Activated CD4-positive, alpha-beta T cell treated with anti-CD3 and anti-CD28 coated beads, Interleukin-2, amount 10 ng/mL, durations not matched to agents 7 days and 5 days (primary cell): ENCODE data around the gene PLA2G4F. TPM values are rescaled to one million over a fixed set of nuclear protein-coding genes. Genes with fewer than 3 reads are reported as not detected.

Experiments
- CTCF ChIA-PET: fragments of 350-600 bp; sonication (Branson Sonifier 250); formaldehyde crosslinking; loops from one replicate; lab custom pipeline; 2021; ENCODE audit warnings: antibody characterized with exemption; lab: Charles Lee
- POLR2A ChIA-PET: fragments of 350-600 bp; sonication (Branson Sonifier 250); formaldehyde crosslinking; loops from one replicate; lab custom pipeline; 2021; ENCODE audit warnings: antibody characterized with exemption; lab: Charles Lee
- DNase-seq: peaks from one replicate; pipeline ENCODE4 v3.0.0-alpha.2; 2020
- H3K27ac Mint-ChIP-seq: one replicate; pipeline ENCODE4 v1.8.0; 2021; ENCODE audit warnings: mild to moderate bottlenecking, moderate library complexity, mixed read lengths
- H3K27me3 Mint-ChIP-seq: one replicate; pipeline ENCODE4 v1.8.0; 2021; ENCODE audit warnings: mixed read lengths
- H3K36me3 Mint-ChIP-seq: one replicate; pipeline ENCODE4 v1.8.0; 2021; ENCODE audit warnings: low read depth, mixed read lengths
- H3K4me1 Mint-ChIP-seq: one replicate; pipeline ENCODE4 v1.8.0; 2021; ENCODE audit warnings: mixed read lengths
- H3K4me3 Mint-ChIP-seq: one replicate; pipeline ENCODE4 v1.8.0; 2021; ENCODE audit warnings: mild to moderate bottlenecking, moderate library complexity, mixed read lengths
- H3K9me3 Mint-ChIP-seq: one replicate; pipeline ENCODE4 v1.8.0; 2021; ENCODE audit warnings: mixed read lengths
- total RNA-seq, 2 experiments: library from RNA; stranded (reverse); gene quantifications; one replicate each; pipeline ENCODE4 v1.2.3, GENCODE V29; 2021

Gene PLA2G4F
- total RNA-seq, 2 experiments from 2014 or later = not detected

GRCh38 chr15:42141795-42142667, 14.4 kb downstream of the PLA2G4F start:
- no peak for DNase-seq
- ChIA-PET CTCF (interaction anchor here (0.7 to 2.0 kb wide), 3 partner anchors 12 to 155 kb away, joined by 3 to 7 read pairs (median 4); partner anchors contain the start of gene PLA2G4F), POLR2A (no interaction called here)
- Mint-ChIP-seq H3K27me3 (no peaks in the 10 kb centered on the region), H3K4me1 (peaks cover 1% of the 10 kb centered on the region), H3K27ac (no peak overlapping the region), H3K4me3 (no peak overlapping the region), H3K36me3 (no peaks in the 10 kb centered on the region), H3K9me3 (no peaks in the 10 kb centered on the region)

- CTCF ChIA-PET = interaction anchor here (2.0 kb wide), 1 partner anchor 15 kb away, joined by 4 read pairs; the partner anchor contains the start of gene PLA2G4F
- Mint-ChIP-seq H3K36me3 (no peaks in the 10 kb centered on the region), H3K4me3 (no peak overlapping the region)
These were observed 15.2 kb downstream of the PLA2G4F start for GRCh38 chr15:42141246-42141645.

GRCh38 chr15:42140383-42141070, 15.9 kb downstream of the PLA2G4F start:
- Mint-ChIP-seq H3K27ac (no peak overlapping the region), H3K4me3 (no peak overlapping the region), H3K36me3 (no peaks in the 10 kb centered on the region), H3K27me3 (no peaks in the 10 kb centered on the region), H3K4me1 (peaks cover 1% of the 10 kb centered on the region), H3K9me3 (no peaks in the 10 kb centered on the region)
- DNase-seq = no peak
- ChIA-PET CTCF (interaction anchor here (0.6 kb wide), 1 partner anchor 415 kb away, joined by 3 read pairs; no protein-coding TSS in a partner anchor), POLR2A (no interaction called here)

More at GRCh38 chr15:42141246-42141645, 15.2 kb downstream of the PLA2G4F start:
- POLR2A ChIA-PET = no interaction called here
- no peak for DNase-seq
- Mint-ChIP-seq H3K27me3 (no peaks in the 10 kb centered on the region), H3K9me3 (no peaks in the 10 kb centered on the region), H3K4me1 (peaks cover 1% of the 10 kb centered on the region), H3K27ac (no peak overlapping the region)

GRCh38 chr15:42139596-42139995, 16.8 kb downstream of the PLA2G4F start:
- no peak for DNase-seq
- H3K27ac Mint-ChIP-seq = no peak overlapping the region
- no peaks in the 10 kb centered on the region for H3K36me3 Mint-ChIP-seq
- CTCF ChIA-PET = interaction anchor here (0.7 kb wide), 1 partner anchor 55 kb away, joined by 3 read pairs; no protein-coding TSS in a partner anchor
- no peak overlapping the region for H3K4me3 Mint-ChIP-seq
- H3K4me1 Mint-ChIP-seq = peaks cover 1% of the 10 kb centered on the region
- no peaks in the 10 kb centered on the region for H3K9me3 Mint-ChIP-seq
- no peaks in the 10 kb centered on the region for H3K27me3 Mint-ChIP-seq
- POLR2A ChIA-PET = no interaction called here

- Mint-ChIP-seq H3K27me3 (no peaks in the 10 kb centered on the region), H3K27ac (no peak overlapping the region), H3K36me3 (no peaks in the 10 kb centered on the region), H3K4me1 (peaks cover 1% of the 10 kb centered on the region), H3K4me3 (no peak overlapping the region), H3K9me3 (no peaks in the 10 kb centered on the region)
- ChIA-PET CTCF (interaction anchor here (0.7 kb wide), 1 partner anchor 55 kb away, joined by 3 read pairs; no protein-coding TSS in a partner anchor), POLR2A (no interaction called here)
- no peak for DNase-seq
These were observed 17.5 kb downstream of the PLA2G4F start for GRCh38 chr15:42138968-42139386.

GRCh38 chr15:42138411-42138810, 18.0 kb downstream of the PLA2G4F start:
- Mint-ChIP-seq H3K4me3 (no peak overlapping the region), H3K4me1 (peaks cover 1% of the 10 kb centered on the region), H3K36me3 (no peaks in the 10 kb centered on the region), H3K27ac (no peak overlapping the region), H3K9me3 (no peaks in the 10 kb centered on the region), H3K27me3 (no peaks in the 10 kb centered on the region)
- ChIA-PET POLR2A (no interaction called here), CTCF (interaction anchor here (1.2 kb wide), 1 partner anchor 12 kb away, joined by 3 read pairs; no protein-coding TSS in a partner anchor)
- DNase-seq = no peak

GRCh38 chr15:42137461-42138261, 18.8 kb downstream of the PLA2G4F start:
- Mint-ChIP-seq H3K27ac (no peak overlapping the region), H3K36me3 (no peaks in the 10 kb centered on the region), H3K4me3 (no peak overlapping the region), H3K27me3 (no peaks in the 10 kb centered on the region), H3K9me3 (no peaks in the 10 kb centered on the region), H3K4me1 (peaks cover 1% of the 10 kb centered on the region)
- ChIA-PET POLR2A (no interaction called here), CTCF (interaction anchor here (1.2 to 1.3 kb wide), 2 partner anchors 11 to 33 kb away, joined by 3 to 5 read pairs; no protein-coding TSS in a partner anchor)
- peak; percentile 32 for DNase-seq

- no peaks in the 10 kb centered on the region for H3K36me3 Mint-ChIP-seq
- H3K27me3 Mint-ChIP-seq = no peaks in the 10 kb centered on the region
- H3K4me1 Mint-ChIP-seq = peaks cover 1% of the 10 kb centered on the region
- ChIA-PET CTCF (interaction anchor here (0.6 kb wide), 1 partner anchor 135 kb away, joined by 3 read pairs; no protein-coding TSS in a partner anchor), POLR2A (no interaction called here)
- H3K27ac Mint-ChIP-seq = no peak overlapping the region
- no peak overlapping the region for H3K4me3 Mint-ChIP-seq
- no peaks in the 10 kb centered on the region for H3K9me3 Mint-ChIP-seq
- no peak for DNase-seq
These were observed 19.9 kb downstream of the PLA2G4F start for GRCh38 chr15:42136513-42136912.

- Mint-ChIP-seq H3K9me3 (no peaks in the 10 kb centered on the region), H3K4me1 (peaks cover 1% of the 10 kb centered on the region), H3K27ac (no peak overlapping the region)
These were observed 21.1 kb downstream of the PLA2G4F start for GRCh38 chr15:42135351-42135750.

GRCh38 chr15:42134617-42135245, 21.7 kb downstream of the PLA2G4F start:
- Mint-ChIP-seq H3K27me3 (peaks cover 3% of the 10 kb centered on the region), H3K36me3 (no peaks in the 10 kb centered on the region), H3K9me3 (no peaks in the 10 kb centered on the region), H3K4me1 (peaks cover 1% of the 10 kb centered on the region), H3K4me3 (no peak overlapping the region), H3K27ac (no peak overlapping the region)
- no peak for DNase-seq
- POLR2A ChIA-PET = no interaction called here
- CTCF ChIA-PET = interaction anchor here (0.6 to 1.3 kb wide), 3 partner anchors 66 to 306 kb away, joined by 3 to 5 read pairs (median 4); no protein-coding TSS in a partner anchor

More at GRCh38 chr15:42135351-42135750, 21.1 kb downstream of the PLA2G4F start:
- DNase-seq = no peak
- Mint-ChIP-seq H3K4me3 (no peak overlapping the region), H3K27me3 (peaks cover under 1% of the 10 kb centered on the region), H3K36me3 (no peaks in the 10 kb centered on the region)
- ChIA-PET POLR2A (no interaction called here), CTCF (interaction anchor here (0.6 to 1.3 kb wide), 2 partner anchors 146 to 507 kb away, joined by 5 read pairs; no protein-coding TSS in a partner anchor)

GRCh38 chr15:42133886-42134502, 22.4 kb downstream of the PLA2G4F start:
- Mint-ChIP-seq H3K4me3 (no peak overlapping the region), H3K4me1 (peaks cover 1% of the 10 kb centered on the region), H3K27me3 (peaks cover 9% of the 10 kb centered on the region), H3K9me3 (no peaks in the 10 kb centered on the region), H3K27ac (no peak overlapping the region), H3K36me3 (no peaks in the 10 kb centered on the region)
- CTCF ChIA-PET = interaction anchor here (0.8 to 1.3 kb wide), 3 partner anchors 65 to 150 kb away, joined by 3 to 5 read pairs (median 3); no protein-coding TSS in a partner anchor
- POLR2A ChIA-PET = no interaction called here
- DNase-seq = peak; percentile 63
